Thymus (tissue), 11 donors: ENCODE data around the gene NPTN. TPM values are rescaled to one million over a fixed set of nuclear protein-coding genes. Genes with fewer than 3 reads are reported as not detected.
A peak's percentile ranks its signal among the peaks of the same experiment; 100 is the strongest.
"Not testable (repeated sequence)": the region's sequence is repeated elsewhere in the genome, so short reads cannot be mapped to it uniquely, and the experiment has no call there.

ENCODE experiments used
- DNase-seq, 9 donors: peaks; one replicate each; pipeline ENCODE4 v3.0.0-alpha.2; 2013; ENCODE audit warnings: low spot score in 9 of 9, low read depth in 6 of 9, missing footprints in 1 of 9
- H3K27ac ChIP-seq, 2 donors: one replicate each; pipeline ENCODE4 v1.5.1; 2013; ENCODE audit warnings: control low read depth in 1 of 2, low read depth in 1 of 2, low read length in 1 of 2, mild to moderate bottlenecking in 1 of 2, moderate library complexity in 1 of 2
- H3K27me3 ChIP-seq, 2 donors: one replicate each; pipeline ENCODE4 v1.5.1; 2013; ENCODE audit warnings: low read length in 1 of 2; ENCODE audit not compliant: control insufficient read depth in 2 of 2, insufficient read depth in 1 of 2
- H3K36me3 ChIP-seq, 2 donors: one replicate each; pipeline ENCODE4 v1.5.1; 2013; ENCODE audit warnings: low read length in 1 of 2, mild to moderate bottlenecking in 1 of 2, moderate library complexity in 1 of 2; ENCODE audit not compliant: control insufficient read depth in 2 of 2, insufficient read depth in 2 of 2
- H3K4me1 ChIP-seq, 2 donors: one replicate each; pipeline ENCODE4 v1.5.1; 2013; ENCODE audit warnings: low read length in 2 of 2; ENCODE audit not compliant: control insufficient read depth in 2 of 2, insufficient read depth in 2 of 2
- H3K4me3 ChIP-seq, 2 donors: one replicate each; pipeline ENCODE4 v1.5.1; 2013; ENCODE audit warnings: low read length in 2 of 2, control low read depth in 1 of 2, mild to moderate bottlenecking in 1 of 2
- H3K9me3 ChIP-seq, 2 donors: one replicate each; pipeline ENCODE4 v1.5.1; 2013; ENCODE audit warnings: low read length in 1 of 2, mild to moderate bottlenecking in 1 of 2; ENCODE audit not compliant: control insufficient read depth in 2 of 2, insufficient read depth in 1 of 2
- WGBS: extraction: QIAGEN DNeasy Blood & Tissue Kit; methylation state at CpG from one replicate; pipeline ENCODE4 v1.1.7; 2013; 5-methylcytosine and 5-hydroxymethylcytosine counted together
- polyA plus RNA-seq: library from polyadenylated mRNA; stranded (reverse); fragments of 200-250 nt; gene quantifications from one replicate; pipeline ENCODE4 v1.2.3, GENCODE V29; 2013
- total RNA-seq: library from RNA; stranded (reverse); fragments of 120-200 nt; gene quantifications from one replicate; pipeline ENCODE4 v1.2.4, GENCODE V29; 2013
- donor health status: healthy.

The NPTN gene
- total and polyA plus RNA-seq, 2 donors = 39.9 to 45.9 TPM

GRCh38 chr15:73648014-73648295 is 14.8 kb upstream of the NPTN start:
- H3K27me3 ChIP-seq = no peaks in the 10 kb centered on the region
- H3K27ac ChIP-seq = no peak overlapping the region
- H3K36me3 ChIP-seq = no peaks in the 10 kb centered on the region
- 90% methylated on average over 2 of the region's 2 CpGs for WGBS
- DNase-seq = no peak
- H3K4me3 ChIP-seq = no peak overlapping the region
- H3K9me3 ChIP-seq = no peaks in the 10 kb centered on the region
- H3K4me1 ChIP-seq = no peaks in the 10 kb centered on the region

- H3K36me3 ChIP-seq = no peaks in the 10 kb centered on the region
- H3K4me1 ChIP-seq = no peaks in the 10 kb centered on the region
- H3K27ac ChIP-seq = no peak overlapping the region
- no peak overlapping the region for H3K4me3 ChIP-seq
- no peaks in the 10 kb centered on the region for H3K27me3 ChIP-seq
- H3K9me3 ChIP-seq = no peaks in the 10 kb centered on the region
- 80% methylated on average over 6 of the region's 6 CpGs for WGBS
- DNase-seq = no peak
Measured at GRCh38 chr15:73647259-73648013, 14.2 kb upstream of the NPTN start.

GRCh38 chr15:73639464-73639863 is 6.3 kb upstream of the NPTN start:
- not testable (repeated sequence) for H3K36me3 ChIP-seq, H3K4me3 ChIP-seq, H3K27me3 ChIP-seq, DNase-seq, H3K27ac ChIP-seq, H3K9me3 ChIP-seq, H3K4me1 ChIP-seq
- WGBS = 93% methylated on average over 5 of the region's 5 CpGs

DNA sequence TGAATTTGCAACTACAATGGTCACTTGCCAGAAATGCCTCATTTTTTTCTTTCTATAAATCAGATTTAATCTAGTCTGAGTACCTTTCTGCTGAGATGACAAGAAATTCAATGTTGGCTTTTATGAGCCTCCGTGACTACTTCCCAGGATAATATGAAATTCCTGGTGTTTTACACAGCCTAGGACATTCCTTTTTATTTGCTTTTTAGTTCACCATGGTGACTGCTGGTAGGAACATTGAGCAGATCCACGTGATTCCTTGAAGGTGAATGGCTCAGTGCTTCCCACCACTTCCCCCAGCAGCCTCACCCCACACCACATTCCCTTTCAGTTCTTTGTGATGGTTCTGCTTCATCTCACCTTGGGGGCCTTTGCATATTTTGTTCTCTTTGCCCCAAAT is 4.3 kb upstream of the NPTN start:
- no peaks in the 10 kb centered on the region for H3K36me3 ChIP-seq
- WGBS = 88% methylated on average over 2 of the region's 2 CpGs
- no peak overlapping the region for H3K27ac ChIP-seq
- H3K4me3 ChIP-seq = no peak overlapping the region
- H3K4me1 ChIP-seq = peaks cover 5 to 7% of the 10 kb centered on the region in 2 donors
- H3K9me3 ChIP-seq = no peaks in the 10 kb centered on the region
- DNase-seq = no peak
- peaks cover 0 to 3% of the 10 kb centered on the region in 2 donors for H3K27me3 ChIP-seq

- Histone ChIP-seq H3K4me1 (peaks cover 10 to 17% of the 10 kb centered on the region in 2 donors), H3K9me3 (no peaks in the 10 kb centered on the region), H3K4me3 (peak overlapping the region; percentile 58 to 99), H3K27ac (no peak overlapping the region), H3K27me3 (no peaks in the 10 kb centered on the region), H3K36me3 (no peaks in the 10 kb centered on the region)
- DNase-seq = no peak
- WGBS = 80% methylated on average over 6 of the region's 6 CpGs
Measured at GRCh38 chr15:73633991-73634495, 854 bp upstream of the NPTN start.

- peak in 1 of 9 donors; percentile 25 for DNase-seq
- no peaks in the 10 kb centered on the region for H3K9me3 ChIP-seq
- under 1% methylated on average over 40 of the region's 40 CpGs for WGBS
- H3K36me3 ChIP-seq = no peaks in the 10 kb centered on the region
- peak overlapping the region; percentile 84 to 99 for H3K4me3 ChIP-seq
- H3K27ac ChIP-seq = peak overlapping the region in 1 of 2 donors; percentile 62
- peaks cover 10 to 19% of the 10 kb centered on the region in 2 donors for H3K4me1 ChIP-seq
- no peaks in the 10 kb centered on the region for H3K27me3 ChIP-seq
Measured at GRCh38 chr15:73632670-73633058, 525 bp downstream of the NPTN start.

- peak in 1 of 9 donors; percentile 22 for DNase-seq
- H3K4me3 ChIP-seq = peak overlapping the region; percentile 84 to 99
- H3K27ac ChIP-seq = no peak overlapping the region
- no peaks in the 10 kb centered on the region for H3K36me3 ChIP-seq
- peaks cover 10 to 19% of the 10 kb centered on the region in 2 donors for H3K4me1 ChIP-seq
- H3K9me3 ChIP-seq = no peaks in the 10 kb centered on the region
- 11% methylated on average over 6 of the region's 6 CpGs for WGBS
- no peaks in the 10 kb centered on the region for H3K27me3 ChIP-seq
Measured at GRCh38 chr15:73631915-73632669, 1.1 kb downstream of the NPTN start.

DNA sequence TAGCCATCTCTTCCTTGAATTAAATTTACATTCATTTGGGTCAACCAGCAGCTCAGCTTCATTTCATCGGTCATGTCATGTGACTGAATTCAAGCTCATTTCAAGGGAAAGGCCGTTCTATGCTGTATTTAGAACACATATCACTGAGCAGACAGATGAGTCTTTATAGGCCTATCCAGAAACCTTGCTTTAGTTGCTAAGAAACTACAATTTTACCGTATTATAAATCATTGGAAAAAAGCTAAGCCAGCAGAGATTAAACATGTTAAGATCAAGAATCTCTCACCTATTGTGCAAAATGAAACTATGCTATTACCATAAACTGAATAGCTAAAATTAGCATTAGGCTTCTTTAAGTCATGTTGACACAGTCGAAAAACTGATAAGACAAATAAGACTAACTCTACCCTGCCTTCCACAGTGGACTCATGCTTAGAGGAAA is 2.2 kb downstream of the NPTN start:
- Histone ChIP-seq H3K9me3 (no peaks in the 10 kb centered on the region), H3K4me1 (peaks cover 10 to 19% of the 10 kb centered on the region in 2 donors), H3K36me3 (no peaks in the 10 kb centered on the region), H3K4me3 (no peak overlapping the region), H3K27me3 (no peaks in the 10 kb centered on the region), H3K27ac (no peak overlapping the region)
- 78% methylated on average over 4 of the region's 4 CpGs for WGBS
- no peak for DNase-seq

- no peaks in the 10 kb centered on the region for H3K36me3 ChIP-seq
- no peaks in the 10 kb centered on the region for H3K27me3 ChIP-seq
- H3K4me3 ChIP-seq = no peak overlapping the region
- WGBS = 93% methylated on average over 2 of the region's 2 CpGs
- DNase-seq = no peak
- H3K27ac ChIP-seq = no peak overlapping the region
- H3K9me3 ChIP-seq = no peaks in the 10 kb centered on the region
- peaks cover 10 to 19% of the 10 kb centered on the region in 2 donors for H3K4me1 ChIP-seq
Measured at GRCh38 chr15:73629798-73630429, 3.3 kb downstream of the NPTN start.
